ENCODE data around the gene PSME3. TPM values are rescaled to one million over a fixed set of nuclear protein-coding genes. Genes with fewer than 3 reads are reported as not detected.

The PSME3 gene
- total and polyA plus RNA-seq, 2 experiments from 2014 or later: 93.5 to 178 TPM

DNA sequence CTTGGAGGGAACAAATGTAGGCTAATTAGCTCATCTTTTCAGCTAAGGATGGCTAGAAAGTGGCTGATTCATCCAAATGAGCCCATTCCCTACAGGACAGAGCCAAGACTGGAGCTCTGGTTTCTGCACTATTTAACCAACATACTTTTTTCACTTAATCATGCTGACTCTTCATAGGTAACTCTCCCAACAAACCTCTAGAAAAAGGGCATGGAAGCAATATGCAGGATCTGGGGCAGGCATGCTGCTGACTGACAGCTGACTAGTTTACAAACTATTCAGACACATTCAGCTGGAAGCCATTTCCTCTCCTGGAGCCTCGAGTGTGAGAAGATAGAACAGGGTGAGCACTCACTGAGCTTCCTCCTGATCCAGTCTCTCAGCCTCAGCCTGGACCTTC is 15.3 kb upstream of the PSME3 start (continued):
- TF ChIP-seq, protein P1, sequence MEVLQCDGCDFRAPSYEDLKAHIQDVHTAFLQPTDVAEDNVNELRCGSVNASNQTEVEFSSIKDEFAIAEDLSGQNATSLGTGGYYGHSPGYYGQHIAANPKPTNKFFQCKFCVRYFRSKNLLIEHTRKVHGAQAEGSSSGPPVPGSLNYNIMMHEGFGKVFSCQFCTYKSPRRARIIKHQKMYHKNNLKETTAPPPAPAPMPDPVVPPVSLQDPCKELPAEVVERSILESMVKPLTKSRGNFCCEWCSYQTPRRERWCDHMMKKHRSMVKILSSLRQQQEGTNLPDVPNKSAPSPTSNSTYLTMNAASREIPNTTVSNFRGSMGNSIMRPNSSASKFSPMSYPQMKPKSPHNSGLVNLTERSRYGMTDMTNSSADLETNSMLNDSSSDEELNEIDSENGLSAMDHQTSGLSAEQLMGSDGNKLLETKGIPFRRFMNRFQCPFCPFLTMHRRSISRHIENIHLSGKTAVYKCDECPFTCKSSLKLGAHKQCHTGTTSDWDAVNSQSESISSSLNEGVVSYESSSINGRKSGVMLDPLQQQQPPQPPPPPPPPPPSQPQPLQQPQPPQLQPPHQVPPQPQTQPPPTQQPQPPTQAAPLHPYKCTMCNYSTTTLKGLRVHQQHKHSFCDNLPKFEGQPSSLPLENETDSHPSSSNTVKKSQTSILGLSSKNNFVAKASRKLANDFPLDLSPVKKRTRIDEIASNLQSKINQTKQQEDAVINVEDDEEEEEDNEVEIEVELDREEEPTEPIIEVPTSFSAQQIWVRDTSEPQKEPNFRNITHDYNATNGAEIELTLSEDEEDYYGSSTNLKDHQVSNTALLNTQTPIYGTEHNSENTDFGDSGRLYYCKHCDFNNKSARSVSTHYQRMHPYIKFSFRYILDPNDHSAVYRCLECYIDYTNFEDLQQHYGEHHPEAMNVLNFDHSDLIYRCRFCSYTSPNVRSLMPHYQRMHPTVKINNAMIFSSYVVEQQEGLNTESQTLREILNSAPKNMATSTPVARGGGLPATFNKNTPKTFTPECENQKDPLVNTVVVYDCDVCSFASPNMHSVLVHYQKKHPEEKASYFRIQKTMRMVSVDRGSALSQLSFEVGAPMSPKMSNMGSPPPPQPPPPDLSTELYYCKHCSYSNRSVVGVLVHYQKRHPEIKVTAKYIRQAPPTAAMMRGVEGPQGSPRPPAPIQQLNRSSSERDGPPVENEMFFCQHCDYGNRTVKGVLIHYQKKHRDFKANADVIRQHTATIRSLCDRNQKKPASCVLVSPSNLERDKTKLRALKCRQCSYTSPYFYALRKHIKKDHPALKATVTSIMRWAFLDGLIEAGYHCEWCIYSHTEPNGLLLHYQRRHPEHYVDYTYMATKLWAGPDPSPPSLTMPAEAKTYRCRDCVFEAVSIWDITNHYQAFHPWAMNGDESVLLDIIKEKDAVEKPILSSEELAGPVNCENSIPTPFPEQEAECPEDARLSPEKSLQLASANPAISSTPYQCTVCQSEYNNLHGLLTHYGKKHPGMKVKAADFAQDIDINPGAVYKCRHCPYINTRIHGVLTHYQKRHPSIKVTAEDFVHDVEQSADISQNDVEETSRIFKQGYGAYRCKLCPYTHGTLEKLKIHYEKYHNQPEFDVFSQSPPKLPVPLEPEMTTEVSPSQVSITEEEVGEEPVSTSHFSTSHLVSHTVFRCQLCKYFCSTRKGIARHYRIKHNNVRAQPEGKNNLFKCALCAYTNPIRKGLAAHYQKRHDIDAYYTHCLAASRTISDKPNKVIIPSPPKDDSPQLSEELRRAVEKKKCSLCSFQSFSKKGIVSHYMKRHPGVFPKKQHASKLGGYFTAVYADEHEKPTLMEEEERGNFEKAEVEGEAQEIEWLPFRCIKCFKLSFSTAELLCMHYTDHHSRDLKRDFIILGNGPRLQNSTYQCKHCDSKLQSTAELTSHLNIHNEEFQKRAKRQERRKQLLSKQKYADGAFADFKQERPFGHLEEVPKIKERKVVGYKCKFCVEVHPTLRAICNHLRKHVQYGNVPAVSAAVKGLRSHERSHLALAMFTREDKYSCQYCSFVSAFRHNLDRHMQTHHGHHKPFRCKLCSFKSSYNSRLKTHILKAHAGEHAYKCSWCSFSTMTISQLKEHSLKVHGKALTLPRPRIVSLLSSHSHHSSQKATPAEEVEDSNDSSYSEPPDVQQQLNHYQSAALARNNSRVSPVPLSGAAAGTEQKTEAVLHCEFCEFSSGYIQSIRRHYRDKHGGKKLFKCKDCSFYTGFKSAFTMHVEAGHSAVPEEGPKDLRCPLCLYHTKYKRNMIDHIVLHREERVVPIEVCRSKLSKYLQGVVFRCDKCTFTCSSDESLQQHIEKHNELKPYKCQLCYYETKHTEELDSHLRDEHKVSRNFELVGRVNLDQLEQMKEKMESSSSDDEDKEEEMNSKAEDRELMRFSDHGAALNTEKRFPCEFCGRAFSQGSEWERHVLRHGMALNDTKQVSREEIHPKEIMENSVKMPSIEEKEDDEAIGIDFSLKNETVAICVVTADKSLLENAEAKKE (CRISPR knock-in tag; IDR thresholded peaks at IDR 0.05): no peak
- TF ChIP-seq EZH2 (IDR thresholded peaks at IDR 0.05; ENCODE audit: low read depth, unreplicated experiment): no peak

DNA sequence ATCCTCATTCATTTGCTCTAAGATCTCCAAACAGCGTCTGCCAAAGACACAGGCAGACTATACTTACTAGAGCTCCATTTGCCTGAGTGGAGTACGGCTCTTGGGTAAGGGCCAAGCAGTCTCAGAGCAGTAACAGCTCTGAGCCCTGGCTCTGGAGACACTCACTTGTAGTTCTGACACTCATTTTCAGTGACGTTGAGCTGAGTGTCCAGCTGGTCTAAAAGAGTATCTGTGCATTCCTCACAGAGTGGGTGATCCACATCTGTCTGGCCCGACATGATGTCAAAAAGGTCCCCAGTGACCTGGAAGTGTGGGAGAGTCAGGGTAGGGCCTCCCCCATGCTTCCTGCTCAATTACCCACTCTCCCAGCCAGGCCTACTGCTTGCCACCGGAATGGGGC is 14.8 kb upstream of the PSME3 start:
- no peak overlapping the region for H2AFZ ChIP-seq
- Mint-ChIP-seq H3K9me3 (no peaks in the 10 kb centered on the region), H3K4me1 (no peaks in the 10 kb centered on the region; the same call in 2 of the 3 replicates), H3K27ac (no peak overlapping the region), H3K4me3 (no peak overlapping the region), H3K27me3 (ENCODE audit: insufficient read depth, low read depth, poor library complexity) (no peaks in the 10 kb centered on the region), H3K36me3 (ENCODE audit: low read depth) (peaks cover 70% of the 10 kb centered on the region)
- H3K9me2 ChIP-seq (ENCODE audit: insufficient read depth): no peaks in the 10 kb centered on the region
- H3F3A ChIP-seq (replicated peaks; ENCODE audit: low read depth): peaks cover 3% of the 10 kb centered on the region; the same call in 1 of the 2 replicates
- peaks cover 4% of the 10 kb centered on the region for H3K4me1 ChIP-seq (ENCODE audit: insufficient read depth)
- H3K27me3 ChIP-seq (ENCODE audit: insufficient read depth): no peaks in the 10 kb centered on the region
- no peak overlapping the region for H3K27ac ChIP-seq (ENCODE audit: low read depth)
- no peak overlapping the region for H3K4me2 ChIP-seq
- H3K4me3 ChIP-seq: no peak overlapping the region
- ATAC-seq: no peak
- H3K36me3 ChIP-seq (ENCODE audit: insufficient read depth): peaks cover 17% of the 10 kb centered on the region
- peaks cover 9% of the 10 kb centered on the region for H3K79me2 ChIP-seq (replicated peaks; ENCODE audit: insufficient read depth)
- no peak for DNase-seq (ENCODE audit: low spot score)
- H4K20me1 ChIP-seq (replicated peaks; ENCODE audit: insufficient read depth): peaks cover 21% of the 10 kb centered on the region
- no peak for TF ChIP-seq EZH2phosphoT487 (IDR thresholded peaks at IDR 0.05; ENCODE audit: unreplicated experiment)
- no peak for TF ChIP-seq ZNF331 (CRISPR knock-in tag; IDR thresholded peaks at IDR 0.05; ENCODE audit: low read depth)
- no peak for TF ChIP-seq EZH2 (IDR thresholded peaks at IDR 0.05; ENCODE audit: low read depth, unreplicated experiment)
- no peak for TF ChIP-seq STAT1 (IDR thresholded peaks at IDR 0.05; ENCODE audit: unreplicated experiment)
- TF ChIP-seq JUNB (IDR thresholded peaks at IDR 0.05; ENCODE audit: unreplicated experiment): no peak
- no peak for TF ChIP-seq POLR2AphosphoS5 (IDR thresholded peaks at IDR 0.05; ENCODE audit: low read depth)
- TF ChIP-seq, protein P1 (CRISPR knock-in tag; IDR thresholded peaks at IDR 0.05): no peak

All from GM23338 (cell line).